B cell (primary cell): ENCODE results near the gene SDK1.

Experiments
- EZH2 ChIP-seq: IDR thresholded peaks from 2 replicates; pipeline ENCODE4 v1.6.1; 2012; ENCODE audit warnings: borderline replicate concordance, low read depth, mild to moderate bottlenecking, moderate library complexity, low read length; ENCODE audit not compliant: insufficient read depth, poor library complexity, severe bottlenecking
- TF ChIP-seq, protein P1 (sequence below): fragments of 200-600 bp; IDR thresholded peaks from one replicate; pipeline ENCODE4 v1.8.0; 2022; ENCODE audit warnings: antibody characterized with exemption, mild to moderate bottlenecking

DNA sequence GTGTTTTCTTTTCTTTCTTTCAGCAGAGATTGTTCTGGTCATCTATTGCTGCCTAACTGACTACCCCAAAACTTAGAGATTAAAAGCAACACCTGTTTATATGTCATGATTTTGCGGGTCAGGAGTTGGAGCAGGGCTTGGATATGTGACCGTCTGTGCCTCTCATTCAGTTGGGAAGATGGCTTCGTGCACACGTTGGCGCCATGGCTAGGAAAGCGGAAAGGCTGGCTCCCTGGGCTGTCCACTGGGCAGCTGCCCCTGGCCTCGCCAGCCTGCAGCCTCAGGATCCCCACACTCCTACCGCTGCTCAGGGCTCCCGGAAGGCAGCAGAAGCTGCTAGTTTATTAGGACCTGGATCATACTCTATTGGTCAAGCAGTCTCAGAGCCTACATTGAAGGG is 742.9 kb downstream of the SDK1 start:
- TF ChIP-seq, protein P1, sequence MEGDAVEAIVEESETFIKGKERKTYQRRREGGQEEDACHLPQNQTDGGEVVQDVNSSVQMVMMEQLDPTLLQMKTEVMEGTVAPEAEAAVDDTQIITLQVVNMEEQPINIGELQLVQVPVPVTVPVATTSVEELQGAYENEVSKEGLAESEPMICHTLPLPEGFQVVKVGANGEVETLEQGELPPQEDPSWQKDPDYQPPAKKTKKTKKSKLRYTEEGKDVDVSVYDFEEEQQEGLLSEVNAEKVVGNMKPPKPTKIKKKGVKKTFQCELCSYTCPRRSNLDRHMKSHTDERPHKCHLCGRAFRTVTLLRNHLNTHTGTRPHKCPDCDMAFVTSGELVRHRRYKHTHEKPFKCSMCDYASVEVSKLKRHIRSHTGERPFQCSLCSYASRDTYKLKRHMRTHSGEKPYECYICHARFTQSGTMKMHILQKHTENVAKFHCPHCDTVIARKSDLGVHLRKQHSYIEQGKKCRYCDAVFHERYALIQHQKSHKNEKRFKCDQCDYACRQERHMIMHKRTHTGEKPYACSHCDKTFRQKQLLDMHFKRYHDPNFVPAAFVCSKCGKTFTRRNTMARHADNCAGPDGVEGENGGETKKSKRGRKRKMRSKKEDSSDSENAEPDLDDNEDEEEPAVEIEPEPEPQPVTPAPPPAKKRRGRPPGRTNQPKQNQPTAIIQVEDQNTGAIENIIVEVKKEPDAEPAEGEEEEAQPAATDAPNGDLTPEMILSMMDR = no peak
- TF ChIP-seq EZH2 = no peak
